Stomach (tissue), 4 donors: ENCODE results near the gene WBP2NL.
"Not testable (repeated sequence)": the region's sequence is repeated elsewhere in the genome, so short reads cannot be mapped to it uniquely, and the experiment has no call there.

ENCODE experiments used
- CTCF ChIP-seq, 7 experiments: fragments of 450-650 bp in 4 of 7; fragments of 200-600 bp in 3 of 7; sonication (generic) in 3 of 7; IDR thresholded peaks; one replicate each; pipeline ENCODE4 v1.5.1; 2016 to 2019; ENCODE audit warnings: antibody characterized with exemption in 7 of 7, control low read depth in 2 of 7, mild to moderate bottlenecking in 1 of 7
- EP300 ChIP-seq: sonication (generic); formaldehyde crosslinking; IDR thresholded peaks from one replicate; pipeline ENCODE4 v1.6.1; 2017; ENCODE audit warnings: antibody characterized with exemption

- TF ChIP-seq CTCF (IDR thresholded peaks at IDR 0.05); EP300: not testable (repeated sequence)
Measured at GRCh38 chr22:42071508-42071907, 72.9 kb downstream of the WBP2NL start.
